Measurements from ENCODE around the gene FOXN3.
"Not testable (repeated sequence)": the region's sequence is repeated elsewhere in the genome, so short reads cannot be mapped to it uniquely, and the experiment has no call there.

Gene FOXN3

GRCh38 chr14:89151693-89152092, 265.3 kb downstream of the FOXN3 start:
- not testable (repeated sequence) for DNase-seq

GRCh38 chr14:89146274-89146673, 270.8 kb downstream of the FOXN3 start:
- DNase-seq: no peak

- DNase-seq: no peak
Observed at GRCh38 chr14:89144642-89145041, 272.4 kb downstream of the FOXN3 start.

- no peak for DNase-seq
Observed at GRCh38 chr14:89144066-89144465, 273.0 kb downstream of the FOXN3 start.

GRCh38 chr14:89143595-89143994, 273.4 kb downstream of the FOXN3 start:
- no peak for DNase-seq

- no peak for DNase-seq
Observed at GRCh38 chr14:89142366-89142765, 274.7 kb downstream of the FOXN3 start.

- no peak for DNase-seq
Observed at GRCh38 chr14:89141862-89142261, 275.2 kb downstream of the FOXN3 start.

GRCh38 chr14:89140326-89140725, 276.7 kb downstream of the FOXN3 start:
- no peak for DNase-seq

- DNase-seq: no peak
Observed at GRCh38 chr14:89139404-89140247, 277.4 kb downstream of the FOXN3 start.

- DNase-seq: no peak
Observed at GRCh38 chr14:89138846-89139245, 278.2 kb downstream of the FOXN3 start.

- no peak for DNase-seq
Observed at GRCh38 chr14:89137526-89138163, 279.4 kb downstream of the FOXN3 start.

GRCh38 chr14:89136587-89136986, 280.4 kb downstream of the FOXN3 start:
- no peak for DNase-seq

GRCh38 chr14:89134640-89135039, 282.4 kb downstream of the FOXN3 start:
- DNase-seq: no peak

- DNase-seq: no peak
Observed at GRCh38 chr14:89131004-89131750, 285.9 kb downstream of the FOXN3 start.

GRCh38 chr14:89129570-89129969, 287.5 kb downstream of the FOXN3 start:
- DNase-seq: no peak

- no peak for DNase-seq
Observed at GRCh38 chr14:89128311-89129026, 288.6 kb downstream of the FOXN3 start.

GRCh38 chr14:89126461-89126860, 290.6 kb downstream of the FOXN3 start:
- no peak for DNase-seq

GRCh38 chr14:89125216-89125615, 291.8 kb downstream of the FOXN3 start:
- DNase-seq: no peak

- DNase-seq: no peak
Observed at GRCh38 chr14:89123851-89124250, 293.2 kb downstream of the FOXN3 start.

GRCh38 chr14:89123215-89123614, 293.8 kb downstream of the FOXN3 start:
- DNase-seq: no peak

- no peak for DNase-seq
Observed at GRCh38 chr14:89121968-89122620, 294.9 kb downstream of the FOXN3 start.

GRCh38 chr14:89117012-89117411, 300.0 kb downstream of the FOXN3 start:
- no peak for DNase-seq

All from activated CD4-positive, alpha-beta T cell treated with anti-CD3 and anti-CD28 coated beads for 48 hours (primary cell).